ENCODE data around the gene PEX10.

Gene PEX10

GRCh38 chr1:2378956-2379732, 33.2 kb downstream of the PEX10 start:
- intact Hi-C loops (cut with DNase I) = no loop called here
- peak in 3 of 10 donors; percentile 52 to 76 (median 64) for DNase-seq

GRCh38 chr1:2378441-2378851, 33.9 kb downstream of the PEX10 start:
- DNase-seq = peak in 3 of 10 donors; percentile 79 to 88 (median 87)
- intact Hi-C loops (cut with DNase I) = no loop called here

DNA sequence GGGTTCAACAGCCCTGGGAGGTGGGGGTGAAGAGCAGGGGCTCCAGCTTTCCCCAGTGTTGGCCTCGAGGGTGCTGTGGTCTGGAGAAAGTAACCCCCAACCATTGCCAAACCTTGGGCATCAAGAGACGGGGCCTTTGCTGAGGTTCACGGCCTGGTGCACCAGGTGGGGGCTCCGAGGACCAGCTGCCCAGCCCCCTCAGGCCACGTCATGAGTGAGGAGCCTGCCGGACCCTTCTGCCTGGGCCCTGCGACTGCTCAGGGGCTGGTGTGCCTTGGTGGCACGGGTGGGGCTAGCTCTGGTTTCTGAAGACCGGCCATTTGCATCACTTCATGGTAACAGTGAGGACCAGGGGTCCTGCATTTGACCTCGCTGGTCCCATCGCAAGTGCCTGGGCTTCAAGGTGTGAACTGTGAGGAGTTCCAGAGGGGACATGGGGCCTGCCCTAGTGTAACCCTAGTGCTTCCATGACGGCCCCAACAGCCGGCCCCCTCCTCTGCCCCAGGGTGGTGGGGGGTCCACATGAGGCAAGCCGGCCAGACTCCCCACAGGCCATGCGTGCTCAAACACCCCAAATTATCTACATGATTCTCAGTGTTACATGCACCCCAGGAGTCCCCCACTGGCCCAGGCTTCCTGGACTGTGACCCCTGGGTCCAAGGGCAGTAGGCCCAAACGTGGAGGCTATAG, 34.5 kb downstream of the PEX10 start:
- peak in 2 of 10 donors; percentile 48 to 56 for DNase-seq
- intact Hi-C loops (cut with DNase I) = no loop called here

DNA sequence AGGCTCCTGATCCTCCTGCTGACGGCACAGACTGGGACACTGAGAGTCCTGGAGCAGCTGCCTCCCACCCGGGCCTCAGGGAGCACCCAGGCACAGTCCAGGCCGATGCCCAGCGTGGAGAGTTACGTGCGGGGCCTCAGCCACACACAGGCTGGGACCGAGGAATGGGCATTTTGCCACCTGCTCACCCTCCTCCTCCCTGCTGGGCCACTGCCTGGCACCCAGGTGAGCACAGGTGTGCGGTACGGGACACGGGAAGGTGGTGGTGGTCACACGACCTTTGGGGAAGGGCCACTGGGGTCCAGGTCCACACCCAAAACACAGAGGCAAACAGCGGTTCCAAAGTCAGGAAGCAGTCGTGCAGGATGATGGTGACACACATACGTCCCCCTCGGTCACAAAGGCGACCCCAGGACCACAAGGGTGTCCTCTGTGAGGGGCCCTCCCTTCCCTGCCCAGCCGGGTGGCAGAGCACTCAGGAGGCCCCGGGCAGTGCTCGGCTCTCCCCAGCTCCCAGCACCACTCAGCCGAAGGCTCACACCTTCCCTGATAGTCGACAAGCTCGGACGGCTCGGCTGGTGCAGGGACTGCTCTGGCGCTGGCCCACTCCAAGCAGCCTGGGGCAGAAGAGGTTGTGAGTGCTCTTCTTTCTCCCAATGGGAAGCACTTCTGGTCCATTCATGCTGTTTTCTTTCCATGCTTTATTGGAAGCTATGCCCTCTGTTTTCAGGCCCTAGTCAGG, 35.3 kb downstream of the PEX10 start:
- intact Hi-C loops (cut with DNase I) = no loop called here

DNA sequence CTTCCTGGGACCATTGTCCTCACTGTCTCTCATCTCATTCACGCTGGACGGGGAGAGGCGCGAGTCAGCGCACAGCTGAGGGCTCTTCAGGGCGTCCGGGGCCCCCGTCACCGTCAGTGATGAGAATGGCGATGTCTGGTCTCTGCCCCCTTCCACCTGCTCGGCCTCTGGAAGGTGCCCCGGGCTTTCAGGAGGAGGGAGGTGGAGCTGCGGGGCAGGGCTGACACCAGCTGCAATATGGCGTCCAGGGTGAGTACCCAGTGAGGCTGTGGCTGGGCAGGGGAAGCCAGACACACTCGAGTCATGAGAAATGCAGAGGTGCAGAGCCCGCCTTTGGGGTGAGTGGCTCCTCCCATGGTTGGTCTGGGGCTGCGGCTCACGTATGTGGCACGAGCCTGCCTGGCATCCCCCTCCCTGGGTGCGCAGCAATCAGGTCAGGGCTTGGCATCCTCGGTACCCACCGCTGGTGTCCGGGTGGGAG, 36.1 kb downstream of the PEX10 start:
- intact Hi-C loops (cut with DNase I) = no loop called here
- peak in 3 of 10 donors; percentile 35 to 74 (median 59) for DNase-seq

More for the DNA sequence above, 35.3 kb downstream of the PEX10 start:
- peak in 3 of 10 donors; percentile 52 to 69 (median 67) for DNase-seq

- intact Hi-C loops (cut with DNase I) = no loop called here
- DNase-seq = no peak
Observed at GRCh38 chr1:2375923-2376260, 36.5 kb downstream of the PEX10 start.

- DNase-seq = peak in 4 of 10 donors; percentile 8 to 81 (median 62)
- intact Hi-C loops (cut with DNase I) = no loop called here
Observed at GRCh38 chr1:2375246-2375922, 37.0 kb downstream of the PEX10 start.

GRCh38 chr1:2374252-2375155, 37.9 kb downstream of the PEX10 start:
- DNase-seq = peak in 3 of 10 donors; percentile 57 to 66 (median 60)
- intact Hi-C loops (cut with DNase I) = no loop called here

GRCh38 chr1:2373551-2374251, 38.7 kb downstream of the PEX10 start:
- intact Hi-C loops (cut with DNase I) = no loop called here
- DNase-seq = peak in 4 of 10 donors; percentile 2 to 80 (median 55)

DNA sequence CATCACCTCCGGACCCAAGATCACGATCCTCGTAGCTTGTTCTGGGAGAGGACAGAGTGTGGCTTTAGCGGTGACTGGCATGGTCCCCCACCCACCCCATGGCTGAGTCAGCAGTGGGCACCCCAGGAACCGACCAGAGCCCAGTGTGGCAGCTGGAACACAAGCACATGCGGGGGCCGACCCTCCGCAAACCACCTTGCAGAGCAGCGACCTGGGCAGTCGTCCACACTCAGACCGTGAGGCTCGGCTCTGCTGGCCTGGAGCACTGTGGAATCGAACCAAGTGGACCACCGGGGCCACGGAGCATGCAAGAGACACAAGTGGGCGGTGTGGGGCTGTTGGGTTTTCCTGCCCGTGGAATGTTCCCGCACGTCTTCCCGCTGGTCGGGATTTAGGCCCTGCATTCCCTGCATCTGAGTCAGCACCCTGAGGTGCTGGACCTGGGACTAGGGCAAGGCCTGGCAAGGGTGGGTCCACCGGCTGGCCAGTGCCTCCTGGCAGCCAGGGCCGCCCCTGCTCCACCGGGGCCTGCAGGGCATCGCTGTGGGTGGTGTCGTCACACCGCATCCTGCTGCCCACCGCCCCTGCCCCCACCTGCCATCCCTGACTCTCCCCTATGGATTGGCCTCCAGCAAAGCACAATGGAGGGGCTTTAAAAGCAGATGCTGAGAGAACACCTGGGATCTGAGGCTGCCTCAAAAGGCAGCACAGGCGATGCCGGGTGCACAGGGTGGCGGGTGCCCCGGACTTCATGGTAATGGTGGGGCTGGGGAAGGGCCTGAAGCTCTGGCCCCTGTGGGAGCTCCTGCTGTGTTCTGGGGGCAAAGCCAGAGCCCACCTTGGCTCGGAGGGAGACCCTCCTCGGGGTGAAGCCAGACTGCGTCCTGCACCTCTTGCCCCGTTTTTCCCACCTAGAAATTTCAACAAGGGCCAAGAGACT, 39.5 kb downstream of the PEX10 start:
- intact Hi-C loops (cut with DNase I) = no loop called here
- peak in 5 of 10 donors; percentile 1 to 84 (median 52) for DNase-seq

DNA sequence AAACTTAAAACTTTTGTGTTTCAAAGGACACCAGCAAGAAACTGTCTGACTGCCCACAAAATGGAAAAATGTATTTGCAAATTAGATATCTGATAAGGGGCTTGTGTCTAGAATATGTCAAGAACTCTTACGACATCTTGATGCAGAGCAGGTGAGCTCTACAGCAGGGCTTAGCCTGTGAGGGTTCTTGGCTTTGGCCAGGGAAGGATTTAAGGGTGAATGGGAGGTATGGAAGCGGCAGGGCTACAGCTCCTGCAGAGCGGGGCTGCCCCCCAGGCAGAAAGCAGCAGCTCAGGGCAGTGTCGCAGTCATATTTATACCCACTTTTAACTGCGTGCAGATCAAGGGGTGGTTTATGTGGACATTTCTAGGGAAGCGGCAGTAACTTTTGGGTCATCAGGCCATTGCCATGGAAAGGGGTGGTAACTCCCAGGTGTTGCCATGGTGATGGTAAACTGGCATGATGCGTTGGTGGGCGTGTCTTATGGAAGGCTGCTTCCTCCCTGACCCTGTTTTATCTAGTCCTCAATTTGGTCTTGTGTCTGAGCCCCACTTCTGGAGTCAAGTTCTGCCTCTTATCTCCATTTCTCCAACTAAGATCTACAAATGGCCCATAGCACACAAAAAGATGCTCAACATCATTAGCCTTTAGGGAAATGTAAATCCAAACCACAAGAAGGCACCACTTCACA, 44.2 kb downstream of the PEX10 start:
- peak in 2 of 10 donors; percentile 24 to 28 for DNase-seq
- intact Hi-C loops (cut with DNase I) = no loop called here

DNA sequence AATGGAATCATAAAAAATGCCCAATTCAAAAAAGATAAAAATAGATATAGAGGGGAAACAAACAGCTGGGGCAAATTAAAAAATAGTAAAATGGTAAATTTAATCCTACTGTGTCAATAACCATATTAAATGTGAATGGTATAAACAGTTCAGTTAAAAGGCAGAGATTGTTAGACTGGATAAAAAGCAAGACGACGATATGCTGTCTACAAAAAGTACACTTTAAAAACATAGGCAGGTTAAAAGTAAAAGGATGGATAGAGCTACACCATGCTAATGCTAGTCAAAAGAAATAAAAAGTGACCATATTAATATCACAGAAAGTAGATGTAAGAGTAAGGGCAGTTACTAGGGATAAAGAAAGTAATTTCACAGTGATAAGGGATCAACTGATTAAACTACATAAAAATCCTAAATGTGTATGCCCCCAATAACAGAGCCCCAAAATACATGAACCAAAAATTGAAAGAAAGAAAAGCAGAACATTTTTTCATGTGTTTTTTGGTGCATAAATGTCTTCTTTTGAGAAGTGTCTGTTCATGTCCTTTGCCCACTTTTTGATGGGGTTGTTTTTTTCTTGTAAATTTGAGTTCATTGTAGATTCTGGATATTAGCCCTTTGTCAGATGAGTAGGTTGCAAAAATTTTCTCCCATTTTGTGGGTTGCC, 48.4 kb downstream of the PEX10 start:
- DNase-seq = no peak
- intact Hi-C loops (cut with DNase I) = no loop called here

GRCh38 chr1:2360588-2361364, 51.6 kb downstream of the PEX10 start:
- intact Hi-C loops (cut with DNase I) = no loop called here
- DNase-seq = peak in 5 of 10 donors; percentile 1 to 35 (median 15)

GRCh38 chr1:2358651-2359640, 53.4 kb downstream of the PEX10 start:
- intact Hi-C loops (cut with DNase I) = no loop called here

More at GRCh38 chr1:2358651-2359640, 53.4 kb downstream of the PEX10 start:
- DNase-seq = peak in 5 of 10 donors; percentile 3 to 70 (median 49)

Data from posterior cingulate gyrus (tissue), 11 donors.